ENCODE measurements around the gene ADGRV1. TPM values are rescaled to one million over a fixed set of nuclear protein-coding genes. Genes with fewer than 3 reads are reported as not detected.

The ADGRV1 gene
- total RNA-seq, 5 donors from 2014 or later (not counting 1 experiment from before 2014, with no cell fraction given), result 0.68 to 1.6 (median 1.2) TPM; not detected in 1

DNA sequence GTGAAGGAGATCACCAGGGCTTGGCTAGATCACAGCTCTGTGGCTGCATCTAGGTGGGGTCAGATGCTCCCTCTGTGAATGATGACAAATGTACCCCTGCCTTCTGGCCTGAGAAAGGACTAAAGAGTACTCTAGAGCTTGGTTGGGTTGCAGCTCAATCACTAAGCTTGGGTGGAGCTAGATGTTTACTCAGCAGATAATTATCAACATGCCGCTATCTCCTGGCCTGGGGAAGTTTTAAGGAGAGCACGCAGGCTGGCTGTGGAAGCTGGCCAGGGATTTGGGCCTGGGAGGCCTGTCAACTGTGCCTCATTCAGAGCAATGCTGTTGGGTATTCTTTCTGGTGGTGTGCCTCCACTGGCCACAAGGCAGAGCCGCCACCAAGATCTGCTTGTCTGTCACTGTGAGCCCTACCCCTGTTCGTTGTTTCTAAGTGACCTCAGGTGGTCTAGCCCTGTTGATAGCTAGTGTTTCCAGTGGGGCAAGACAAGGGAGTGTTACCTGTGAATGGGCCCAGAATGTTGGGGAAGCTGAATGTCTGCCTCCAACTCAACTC is 181.7 kb downstream of the ADGRV1 start:
- Mint-ChIP-seq H3K4me3 (no peak overlapping the region), H3K36me3 (no peaks in the 10 kb centered on the region), H3K4me1 (no peaks in the 10 kb centered on the region), H3K27me3 (peaks cover 3 to 16% of the 10 kb centered on the region in 2 donors), H3K9me3 (peaks cover 16 to 25% (median 17%) of the 10 kb centered on the region in 3 donors), H3K27ac (no peak overlapping the region)
- ATAC-seq (replicated peaks in 1 of 4), result no peak
- no peaks in the 10 kb centered on the region for H3K36me3 ChIP-seq (ENCODE audit: control insufficient read depth in 2 of 2, extremely low read depth in 1 of 2, insufficient read depth in 1 of 2, low read length in 1 of 2)
- ChIA-PET POLR2A (no interaction called here), CTCF (no interaction called here)
- 88% methylated on average over 3 of the region's 4 CpGs for WGBS (ENCODE audit: insufficient coverage)
- H3K27me3 ChIP-seq (replicated peaks in 1 of 2; ENCODE audit: control insufficient read depth in 2 of 2, extremely low read depth in 1 of 2, insufficient read depth in 2 of 2, low read length in 1 of 2), result peaks cover 0 to 14% of the 10 kb centered on the region in 2 experiments
- H3K4me1 ChIP-seq (ENCODE audit: control insufficient read depth in 1 of 2, extremely low read depth in 1 of 2, insufficient read depth in 2 of 2, low read length in 2 of 2), result no peaks in the 10 kb centered on the region
- H3K27ac ChIP-seq (ENCODE audit: low read length), result no peak overlapping the region
- DNase-seq, result no peak
- no peak overlapping the region for H3K4me3 ChIP-seq (ENCODE audit: control insufficient read depth in 1 of 2, extremely low read depth in 1 of 2, low read length in 1 of 2)
- H3K9me3 ChIP-seq, result no peaks in the 10 kb centered on the region

DNA sequence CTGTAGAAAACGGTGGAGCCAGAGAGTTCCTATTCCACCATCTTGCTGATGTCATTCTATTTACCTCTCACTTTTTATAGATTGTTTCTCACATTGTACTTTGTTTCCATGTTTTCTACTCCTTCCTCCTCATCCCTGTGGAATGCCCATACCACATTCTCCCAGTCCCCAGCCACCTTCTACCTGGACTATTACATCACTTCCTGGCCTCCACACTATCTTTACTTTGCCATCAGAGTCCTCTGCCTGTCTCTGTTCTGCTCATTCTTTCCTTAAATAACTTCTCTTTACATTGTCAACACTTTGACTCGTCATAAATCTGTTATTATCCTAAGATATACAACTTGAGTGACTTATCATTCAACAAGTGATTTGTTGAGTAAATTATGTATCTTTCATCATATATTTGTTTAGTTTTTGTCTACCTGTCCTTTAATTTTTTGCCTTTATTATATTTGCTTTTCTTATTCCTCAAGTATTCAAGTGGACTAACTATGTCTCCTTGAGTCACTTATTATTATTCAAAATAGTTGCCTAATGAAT is 182.5 kb downstream of the ADGRV1 start:
- Mint-ChIP-seq H3K36me3 (no peaks in the 10 kb centered on the region), H3K9me3 (peaks cover 16 to 25% (median 20%) of the 10 kb centered on the region in 3 donors), H3K4me3 (no peak overlapping the region), H3K4me1 (no peaks in the 10 kb centered on the region), H3K27ac (no peak overlapping the region), H3K27me3 (peaks cover 3 to 19% of the 10 kb centered on the region in 2 donors)
- no peak overlapping the region for H3K4me3 ChIP-seq (ENCODE audit: control insufficient read depth in 1 of 2, extremely low read depth in 1 of 2, low read length in 1 of 2)
- no peak for ATAC-seq (replicated peaks in 1 of 4)
- POLR2A ChIA-PET, result no interaction called here
- H3K36me3 ChIP-seq (ENCODE audit: control insufficient read depth in 2 of 2, extremely low read depth in 1 of 2, insufficient read depth in 1 of 2, low read length in 1 of 2), result no peaks in the 10 kb centered on the region
- no peak overlapping the region for H3K27ac ChIP-seq (ENCODE audit: low read length)
- CTCF ChIA-PET, result no interaction called here
- no peaks in the 10 kb centered on the region for H3K9me3 ChIP-seq
- DNase-seq, result no peak
- no CpG with 5 or more reads among the region's 2 CpGs for WGBS (ENCODE audit: insufficient coverage)
- H3K4me1 ChIP-seq (ENCODE audit: control insufficient read depth in 1 of 2, extremely low read depth in 1 of 2, insufficient read depth in 2 of 2, low read length in 2 of 2), result no peaks in the 10 kb centered on the region
- peaks cover 0 to 14% of the 10 kb centered on the region in 2 experiments for H3K27me3 ChIP-seq (replicated peaks in 1 of 2; ENCODE audit: control insufficient read depth in 2 of 2, extremely low read depth in 1 of 2, insufficient read depth in 2 of 2, low read length in 1 of 2)

DNA sequence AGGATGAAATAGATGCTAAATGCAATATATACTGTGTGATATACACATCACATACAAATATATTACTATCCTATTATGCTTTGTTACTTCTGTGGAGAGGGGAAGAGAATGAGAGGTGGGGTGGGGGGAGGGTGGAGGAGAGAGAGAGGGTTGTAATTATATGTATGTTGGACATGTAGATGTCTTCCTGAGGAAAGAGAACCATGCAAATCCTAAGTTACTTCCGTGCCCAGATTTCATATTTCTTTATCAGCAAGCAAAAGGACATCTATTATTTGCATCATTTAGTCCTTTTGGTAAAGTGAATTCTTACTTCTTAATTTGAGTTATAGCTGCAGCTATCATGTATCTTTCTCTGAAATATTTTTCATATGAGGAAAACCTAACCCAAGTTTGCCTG is 187.5 kb downstream of the ADGRV1 start:
- H3K27ac Mint-ChIP-seq, result no peak overlapping the region

DNA sequence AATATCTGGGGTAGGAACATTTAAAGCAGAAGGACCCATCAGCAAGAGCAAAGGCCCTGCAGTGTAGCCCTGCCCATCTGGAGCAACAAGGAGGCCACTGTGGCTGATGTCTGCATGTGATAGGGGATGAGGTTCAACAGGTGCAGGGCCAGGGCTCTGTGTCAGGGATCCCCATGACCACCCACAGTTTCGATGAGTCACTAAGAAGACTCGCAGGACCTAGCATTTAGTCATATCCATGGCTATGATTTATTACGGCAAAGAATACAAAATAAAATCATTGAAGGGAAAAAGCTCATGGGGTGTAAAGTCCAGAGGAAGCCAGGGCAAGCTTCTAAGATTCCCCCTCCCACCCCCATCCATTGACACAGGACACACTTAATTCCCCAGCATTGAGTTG is 188.6 kb downstream of the ADGRV1 start:
- Mint-ChIP-seq H3K27ac (no peak overlapping the region), H3K36me3 (no peaks in the 10 kb centered on the region), H3K27me3 (peaks cover 8 to 18% of the 10 kb centered on the region in 2 donors), H3K4me3 (no peak overlapping the region), H3K4me1 (no peaks in the 10 kb centered on the region), H3K9me3 (peaks cover 0 to 9% (median 0%) of the 10 kb centered on the region in 3 donors)
- no peaks in the 10 kb centered on the region for H3K9me3 ChIP-seq
- no peak overlapping the region for H3K27ac ChIP-seq (ENCODE audit: low read length)
- no peak overlapping the region for H3K4me3 ChIP-seq (ENCODE audit: control insufficient read depth in 1 of 2, extremely low read depth in 1 of 2, low read length in 1 of 2)
- no CpG with 5 or more reads among the region's 3 CpGs for WGBS (ENCODE audit: insufficient coverage)
- H3K36me3 ChIP-seq (ENCODE audit: control insufficient read depth in 2 of 2, extremely low read depth in 1 of 2, insufficient read depth in 1 of 2, low read length in 1 of 2), result no peaks in the 10 kb centered on the region
- ChIA-PET CTCF (no interaction called here), POLR2A (no interaction called here)
- DNase-seq (no peak), ATAC-seq (replicated peaks in 1 of 4) (no peak)
- no peaks in the 10 kb centered on the region for H3K4me1 ChIP-seq (ENCODE audit: control insufficient read depth in 1 of 2, extremely low read depth in 1 of 2, insufficient read depth in 2 of 2, low read length in 2 of 2)
- H3K27me3 ChIP-seq (replicated peaks in 1 of 2; ENCODE audit: control insufficient read depth in 2 of 2, extremely low read depth in 1 of 2, insufficient read depth in 2 of 2, low read length in 1 of 2), result no peaks in the 10 kb centered on the region

More for the DNA sequence above, 187.5 kb downstream of the ADGRV1 start:
- H3K4me3 Mint-ChIP-seq, result no peak overlapping the region
- CTCF ChIA-PET, result no interaction called here
- no CpG with 5 or more reads among the region's 1 CpG for WGBS (ENCODE audit: insufficient coverage)
- H3K36me3 Mint-ChIP-seq, result no peaks in the 10 kb centered on the region
- no peaks in the 10 kb centered on the region for H3K4me1 Mint-ChIP-seq
- Histone ChIP-seq H3K4me1 (ENCODE audit: control insufficient read depth in 1 of 2, extremely low read depth in 1 of 2, insufficient read depth in 2 of 2, low read length in 2 of 2) (no peaks in the 10 kb centered on the region), H3K27ac (ENCODE audit: low read length) (no peak overlapping the region), H3K9me3 (no peaks in the 10 kb centered on the region), H3K36me3 (ENCODE audit: control insufficient read depth in 2 of 2, extremely low read depth in 1 of 2, insufficient read depth in 1 of 2, low read length in 1 of 2) (no peaks in the 10 kb centered on the region), H3K27me3 (replicated peaks in 1 of 2; ENCODE audit: control insufficient read depth in 2 of 2, extremely low read depth in 1 of 2, insufficient read depth in 2 of 2, low read length in 1 of 2) (no peaks in the 10 kb centered on the region), H3K4me3 (ENCODE audit: control insufficient read depth in 1 of 2, extremely low read depth in 1 of 2, low read length in 1 of 2) (no peak overlapping the region)
- peaks cover 2 to 12% (median 2%) of the 10 kb centered on the region in 3 donors for H3K9me3 Mint-ChIP-seq
- H3K27me3 Mint-ChIP-seq, result peaks cover 8 to 19% of the 10 kb centered on the region in 2 donors
- POLR2A ChIA-PET, result interaction anchor here in 1 of 2 donors (0.8 kb wide), 1 partner anchor 9 kb away, joined by 3 read pairs; no protein-coding TSS in a partner anchor
- ATAC-seq (replicated peaks in 1 of 4) (no peak), DNase-seq (no peak)

DNA sequence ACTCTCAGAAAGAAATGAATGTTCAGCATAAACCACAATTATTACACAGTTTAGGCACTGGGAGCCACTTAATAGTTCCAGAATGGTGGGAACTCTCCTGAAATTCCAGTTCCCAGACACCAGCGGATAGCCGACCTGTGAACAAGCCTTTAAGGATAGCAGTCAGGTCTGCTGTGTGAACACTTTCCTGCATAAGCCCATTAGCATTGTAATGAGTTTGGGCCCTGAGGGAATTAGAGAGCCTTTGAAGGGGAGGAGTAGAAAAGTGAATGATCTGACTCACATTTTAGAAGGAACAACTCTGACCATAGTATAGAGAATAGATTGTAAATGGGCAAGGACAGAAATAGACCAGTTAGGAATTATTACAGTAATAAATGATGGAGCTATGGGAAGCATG is 189.1 kb downstream of the ADGRV1 start:
- peaks cover 0 to 4% (median 0%) of the 10 kb centered on the region in 3 donors for H3K9me3 Mint-ChIP-seq
- DNase-seq, result no peak
- Histone ChIP-seq H3K4me3 (ENCODE audit: control insufficient read depth in 1 of 2, extremely low read depth in 1 of 2, low read length in 1 of 2) (no peak overlapping the region), H3K36me3 (ENCODE audit: control insufficient read depth in 2 of 2, extremely low read depth in 1 of 2, insufficient read depth in 1 of 2, low read length in 1 of 2) (no peaks in the 10 kb centered on the region), H3K4me1 (ENCODE audit: control insufficient read depth in 1 of 2, extremely low read depth in 1 of 2, insufficient read depth in 2 of 2, low read length in 2 of 2) (no peaks in the 10 kb centered on the region), H3K9me3 (no peaks in the 10 kb centered on the region), H3K27ac (ENCODE audit: low read length) (no peak overlapping the region), H3K27me3 (replicated peaks in 1 of 2; ENCODE audit: control insufficient read depth in 2 of 2, extremely low read depth in 1 of 2, insufficient read depth in 2 of 2, low read length in 1 of 2) (no peaks in the 10 kb centered on the region)
- H3K27me3 Mint-ChIP-seq, result peaks cover 11 to 14% of the 10 kb centered on the region in 2 donors
- H3K27ac Mint-ChIP-seq, result no peak overlapping the region
- ATAC-seq (replicated peaks in 1 of 4), result no peak
- CTCF ChIA-PET, result no interaction called here
- no peak overlapping the region for H3K4me3 Mint-ChIP-seq
- no peaks in the 10 kb centered on the region for H3K36me3 Mint-ChIP-seq
- WGBS (ENCODE audit: insufficient coverage), result 89% methylated on average over 2 of the region's 2 CpGs
- no peaks in the 10 kb centered on the region for H3K4me1 Mint-ChIP-seq
- POLR2A ChIA-PET, result no interaction called here

DNA sequence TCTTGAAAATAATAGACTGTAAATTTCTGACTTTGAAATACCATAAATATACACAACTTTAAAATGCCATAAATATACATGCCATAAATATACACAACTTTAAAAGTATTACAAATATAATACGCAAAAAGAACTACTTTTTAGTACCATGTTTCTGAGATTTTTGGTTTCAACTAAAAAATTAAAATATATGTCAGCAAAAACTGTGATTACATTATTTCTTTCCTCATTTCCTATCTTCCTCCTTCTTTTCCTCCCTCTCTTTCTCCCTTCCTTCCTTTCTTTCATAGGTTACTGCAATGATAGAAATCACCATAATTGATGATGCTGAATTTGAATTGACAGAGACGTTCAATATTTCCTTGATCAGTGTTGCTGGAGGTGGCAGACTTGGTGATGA is 200.5 kb downstream of the ADGRV1 start:
- no peak for DNase-seq
- Mint-ChIP-seq H3K36me3 (no peaks in the 10 kb centered on the region), H3K27me3 (peaks cover 3 to 7% of the 10 kb centered on the region in 2 donors), H3K9me3 (no peaks in the 10 kb centered on the region), H3K27ac (no peak overlapping the region), H3K4me3 (no peak overlapping the region), H3K4me1 (no peaks in the 10 kb centered on the region)
- no peak for ATAC-seq (replicated peaks in 1 of 4)
- POLR2A ChIA-PET, result no interaction called here
- H3K36me3 ChIP-seq (ENCODE audit: control insufficient read depth in 2 of 2, extremely low read depth in 1 of 2, insufficient read depth in 1 of 2, low read length in 1 of 2), result no peaks in the 10 kb centered on the region
- peaks cover 0 to 3% of the 10 kb centered on the region in 2 experiments for H3K27me3 ChIP-seq (replicated peaks in 1 of 2; ENCODE audit: control insufficient read depth in 2 of 2, extremely low read depth in 1 of 2, insufficient read depth in 2 of 2, low read length in 1 of 2)
- WGBS (ENCODE audit: insufficient coverage), result no CpG with 5 or more reads among the region's 2 CpGs
- no peak overlapping the region for H3K27ac ChIP-seq (ENCODE audit: low read length)
- CTCF ChIA-PET, result no interaction called here
- no peaks in the 10 kb centered on the region for H3K9me3 ChIP-seq
- no peaks in the 10 kb centered on the region for H3K4me1 ChIP-seq (ENCODE audit: control insufficient read depth in 1 of 2, extremely low read depth in 1 of 2, insufficient read depth in 2 of 2, low read length in 2 of 2)
- no peak overlapping the region for H3K4me3 ChIP-seq (ENCODE audit: control insufficient read depth in 1 of 2, extremely low read depth in 1 of 2, low read length in 1 of 2)
